Activated naive CD8-positive, alpha-beta T cell (primary cell): ENCODE results near the gene CD8A.
A peak's percentile ranks its signal among the peaks of the same experiment; 100 is the strongest.

Source experiments
- H3K27ac Mint-ChIP-seq: one replicate; pipeline ENCODE4 v1.8.0; 2021; ENCODE audit warnings: mixed read lengths
- H3K27me3 Mint-ChIP-seq: one replicate; pipeline ENCODE4 v1.8.0; 2021; ENCODE audit warnings: mixed read lengths
- H3K36me3 Mint-ChIP-seq: one replicate; pipeline ENCODE4 v1.8.0; 2021; ENCODE audit warnings: mixed read lengths
- H3K4me1 Mint-ChIP-seq: one replicate; pipeline ENCODE4 v1.8.0; 2021; ENCODE audit warnings: low read depth, mixed read lengths
- H3K4me3 Mint-ChIP-seq: one replicate; pipeline ENCODE4 v1.8.0; 2021; ENCODE audit warnings: mild to moderate bottlenecking, mixed read lengths
- H3K9me3 Mint-ChIP-seq: one replicate; pipeline ENCODE4 v1.8.0; 2021; ENCODE audit warnings: low read depth, mixed read lengths

The CD8A gene

DNA sequence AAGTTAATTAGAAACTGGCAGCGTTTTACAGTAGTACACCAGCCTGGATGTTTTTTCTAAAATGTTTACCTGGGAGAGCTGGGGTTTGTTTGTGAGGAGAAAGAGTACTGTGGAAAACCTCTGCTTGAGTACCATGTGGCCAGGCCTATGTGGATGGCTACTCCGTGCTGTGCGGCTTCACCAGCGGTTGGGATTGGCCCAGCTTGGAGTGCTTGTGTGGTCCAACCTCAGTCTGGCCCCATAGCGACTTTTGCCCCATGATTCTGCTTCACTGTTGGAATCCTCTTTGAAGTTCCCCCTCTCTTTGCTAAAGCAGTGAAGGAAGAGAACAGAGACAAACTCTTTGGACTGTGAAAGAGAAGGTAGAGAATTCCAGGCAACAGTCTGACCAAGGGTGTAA is 15.9 kb downstream of the CD8A start:
- peaks cover 14% of the 10 kb centered on the region for H3K36me3 Mint-ChIP-seq
- no peaks in the 10 kb centered on the region for H3K9me3 Mint-ChIP-seq
- peaks cover 25% of the 10 kb centered on the region for H3K4me1 Mint-ChIP-seq
- H3K27ac Mint-ChIP-seq, result peak overlapping the region; percentile 29
- no peak overlapping the region for H3K4me3 Mint-ChIP-seq
- H3K27me3 Mint-ChIP-seq, result no peaks in the 10 kb centered on the region

DNA sequence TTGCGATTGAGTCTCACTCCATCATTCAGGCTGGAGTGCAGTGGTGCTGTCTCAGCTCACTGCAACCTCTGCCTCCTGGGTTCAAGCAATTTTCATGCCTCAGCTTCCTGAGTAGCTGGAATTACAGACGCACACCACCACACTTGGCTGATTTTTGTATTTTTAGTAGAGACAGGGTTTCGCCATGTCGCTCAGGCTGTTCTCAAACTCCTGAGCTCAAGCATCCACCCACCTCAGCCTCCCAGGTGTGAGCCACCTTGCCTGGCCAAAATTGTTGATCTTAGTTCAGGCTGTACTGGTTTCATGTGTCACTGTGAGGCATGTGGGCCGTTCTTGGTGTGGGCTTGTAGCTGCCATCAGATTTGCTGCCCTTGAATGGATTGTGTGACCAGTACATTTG is 18.1 kb downstream of the CD8A start:
- Mint-ChIP-seq H3K27ac (no peak overlapping the region), H3K9me3 (no peaks in the 10 kb centered on the region), H3K4me1 (peaks cover 24% of the 10 kb centered on the region), H3K36me3 (peaks cover 17% of the 10 kb centered on the region), H3K27me3 (no peaks in the 10 kb centered on the region), H3K4me3 (no peak overlapping the region)

DNA sequence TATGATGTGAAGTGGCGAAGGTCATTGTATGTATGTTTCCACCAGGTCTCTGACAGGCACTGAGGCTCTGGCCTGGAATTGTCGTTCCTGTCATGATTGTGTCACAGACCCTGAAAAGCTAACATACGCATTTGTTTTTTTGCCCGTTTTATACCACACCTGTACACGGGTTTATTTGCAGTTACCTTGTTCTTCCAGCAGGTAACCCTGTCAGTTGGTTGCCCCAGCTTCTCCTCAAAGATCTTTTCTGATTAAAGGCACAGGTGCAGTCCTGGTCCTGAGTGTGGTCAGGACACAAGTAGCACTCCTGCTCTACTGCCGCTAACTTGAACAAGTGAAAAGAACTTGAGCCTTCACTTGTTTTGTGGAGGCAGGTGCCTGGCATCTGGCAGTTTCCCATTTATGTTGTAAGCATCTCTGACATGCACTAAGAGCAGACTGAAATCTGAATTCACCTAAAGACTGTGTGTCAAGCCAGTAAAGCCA is 19.9 kb downstream of the CD8A start:
- no peaks in the 10 kb centered on the region for H3K9me3 Mint-ChIP-seq
- peaks cover 24% of the 10 kb centered on the region for H3K4me1 Mint-ChIP-seq
- H3K36me3 Mint-ChIP-seq, result peaks cover 17% of the 10 kb centered on the region
- H3K27me3 Mint-ChIP-seq, result no peaks in the 10 kb centered on the region
- H3K27ac Mint-ChIP-seq, result peak overlapping the region; percentile 61
- no peak overlapping the region for H3K4me3 Mint-ChIP-seq

DNA sequence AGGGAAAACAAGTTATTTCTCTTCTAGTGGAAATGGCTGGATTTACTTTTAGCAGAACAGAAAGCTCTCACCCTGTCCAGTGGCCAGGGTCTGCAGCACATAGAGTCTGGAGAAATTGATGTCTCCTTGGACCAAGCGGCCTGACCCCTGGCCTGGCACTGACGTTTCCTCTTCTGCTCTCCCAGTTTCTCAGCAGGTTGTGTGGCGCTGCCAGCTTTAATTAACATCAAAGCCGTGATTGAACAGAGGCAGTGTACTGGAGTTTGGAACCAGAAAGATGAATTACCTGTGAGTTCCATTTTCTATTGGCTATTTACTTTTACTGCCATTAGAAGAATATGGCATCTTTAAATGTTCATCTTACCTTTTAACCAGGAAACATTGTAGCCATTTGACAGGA is 20.9 kb downstream of the CD8A start:
- Mint-ChIP-seq H3K27me3 (no peaks in the 10 kb centered on the region), H3K27ac (no peak overlapping the region), H3K36me3 (peaks cover 17% of the 10 kb centered on the region), H3K4me3 (no peak overlapping the region), H3K9me3 (no peaks in the 10 kb centered on the region), H3K4me1 (peaks cover 28% of the 10 kb centered on the region)

DNA sequence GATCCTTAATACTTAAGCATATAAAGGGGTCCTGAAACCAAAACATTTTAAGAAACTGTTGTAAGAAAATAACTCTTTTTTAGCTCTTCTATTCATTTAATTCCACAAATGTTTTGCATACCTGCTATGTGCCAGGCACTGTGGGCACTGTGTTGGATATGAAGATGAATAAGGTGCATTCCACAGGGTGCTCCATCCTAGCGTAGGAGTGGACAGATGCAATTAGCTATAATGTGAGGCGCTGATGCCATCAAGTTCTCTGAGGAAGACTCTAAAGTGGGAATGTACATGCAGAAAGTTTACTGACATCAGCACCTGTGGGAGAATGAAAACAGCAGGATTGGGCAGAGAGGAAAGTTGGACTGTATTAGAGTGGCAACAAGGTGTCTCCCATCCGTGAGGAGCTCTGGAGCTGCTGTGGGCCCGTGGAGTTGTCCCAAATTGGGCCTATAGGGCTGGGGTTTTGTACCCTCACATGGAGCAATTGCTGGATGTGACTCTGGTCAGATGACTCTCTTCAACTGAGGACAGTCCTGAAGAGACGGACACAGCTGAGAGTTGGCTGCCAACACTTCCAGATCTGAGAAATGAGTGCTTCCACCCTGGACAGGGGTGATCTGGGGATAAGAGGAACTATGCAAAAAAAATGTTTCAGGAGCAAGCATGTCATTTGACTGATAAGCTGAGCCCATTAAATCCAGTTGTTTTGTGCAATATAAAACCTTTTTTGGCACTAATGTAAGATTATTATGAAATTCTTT is 22.3 kb downstream of the CD8A start:
- Mint-ChIP-seq H3K9me3 (no peaks in the 10 kb centered on the region), H3K4me1 (peaks cover 31% of the 10 kb centered on the region), H3K4me3 (no peak overlapping the region), H3K27ac (peak overlapping the region; percentile 46), H3K36me3 (peaks cover 13% of the 10 kb centered on the region), H3K27me3 (no peaks in the 10 kb centered on the region)

DNA sequence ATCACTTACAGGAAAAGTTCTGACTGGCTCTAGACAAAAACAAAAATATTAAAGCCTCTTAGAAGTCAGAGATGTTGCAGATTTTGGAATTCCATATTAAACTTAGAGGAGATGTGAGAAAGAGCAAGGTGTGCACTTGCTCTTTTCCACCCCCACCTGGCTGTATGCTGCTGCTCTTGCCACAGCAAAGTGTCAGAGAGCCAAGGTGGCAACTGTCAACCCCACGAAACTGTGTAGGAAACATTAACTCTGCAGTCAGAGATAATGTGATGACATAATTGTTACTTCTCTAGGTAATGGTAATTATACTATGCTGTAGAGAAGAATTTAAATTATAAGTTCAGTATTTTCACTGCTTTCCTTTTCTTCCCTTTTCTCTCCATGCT is 25.4 kb downstream of the CD8A start:
- Mint-ChIP-seq H3K27me3 (no peaks in the 10 kb centered on the region), H3K4me1 (peaks cover 35% of the 10 kb centered on the region), H3K36me3 (peaks cover 5% of the 10 kb centered on the region), H3K9me3 (no peaks in the 10 kb centered on the region), H3K4me3 (no peak overlapping the region), H3K27ac (peak overlapping the region; percentile 64)

DNA sequence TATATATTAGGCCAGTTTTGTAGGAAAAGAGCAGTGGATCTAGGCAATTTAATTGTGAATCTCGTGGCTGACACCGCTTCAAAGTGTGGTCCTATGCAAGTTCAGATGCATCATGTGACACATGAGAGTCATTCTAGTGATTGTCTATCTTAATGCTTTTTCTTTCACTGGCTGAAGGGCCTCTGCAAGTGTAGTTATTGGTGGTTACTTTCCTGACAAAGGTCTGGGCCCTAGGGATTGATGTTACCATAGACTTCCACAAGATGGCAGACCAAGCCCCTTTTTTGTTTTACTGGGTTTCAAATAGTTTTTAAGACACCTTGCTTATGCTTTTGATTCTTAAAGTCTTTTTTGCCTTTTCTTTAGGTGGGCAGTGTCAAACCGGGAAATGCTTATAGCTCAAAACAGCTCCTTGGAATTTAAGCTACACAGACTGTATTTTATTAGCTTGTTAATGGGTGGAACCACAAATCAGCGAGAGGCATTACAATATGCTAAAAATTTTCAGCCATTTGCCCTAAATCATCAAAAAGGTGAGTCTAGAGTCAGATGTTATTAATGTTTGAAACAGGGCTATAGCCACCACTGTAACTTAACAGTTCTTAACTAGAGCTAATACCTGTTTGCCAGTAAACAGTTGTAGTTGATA is 25.9 kb downstream of the CD8A start:
- H3K9me3 Mint-ChIP-seq, result no peaks in the 10 kb centered on the region
- H3K36me3 Mint-ChIP-seq, result peaks cover 5% of the 10 kb centered on the region
- H3K27ac Mint-ChIP-seq, result peak overlapping the region; percentile 64
- H3K4me1 Mint-ChIP-seq, result peaks cover 33% of the 10 kb centered on the region
- no peaks in the 10 kb centered on the region for H3K27me3 Mint-ChIP-seq
- peak overlapping the region; percentile 53 for H3K4me3 Mint-ChIP-seq

DNA sequence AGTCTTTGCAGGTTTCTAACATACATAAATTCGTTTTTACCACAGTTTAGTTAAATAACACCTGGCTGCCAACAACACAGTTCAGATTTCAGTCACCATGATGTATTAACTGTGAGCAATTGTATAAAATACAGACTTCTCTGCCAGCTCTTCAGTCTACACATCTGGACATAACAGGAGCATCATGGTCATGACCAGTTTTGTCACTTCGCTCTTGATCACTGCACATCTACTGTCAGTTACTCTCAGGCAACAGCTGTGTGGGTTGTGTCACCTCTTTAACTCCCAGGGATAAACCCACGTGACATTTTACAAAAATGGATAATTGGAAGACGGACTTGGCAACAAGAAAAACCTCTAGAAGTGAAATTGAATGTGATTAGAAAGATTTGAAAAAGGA is 30.3 kb downstream of the CD8A start:
- H3K9me3 Mint-ChIP-seq, result no peaks in the 10 kb centered on the region
- H3K27ac Mint-ChIP-seq, result peak overlapping the region; percentile 89
- no peak overlapping the region for H3K4me3 Mint-ChIP-seq
- H3K27me3 Mint-ChIP-seq, result no peaks in the 10 kb centered on the region
- H3K4me1 Mint-ChIP-seq, result peaks cover 44% of the 10 kb centered on the region
- H3K36me3 Mint-ChIP-seq, result peaks cover 2% of the 10 kb centered on the region

DNA sequence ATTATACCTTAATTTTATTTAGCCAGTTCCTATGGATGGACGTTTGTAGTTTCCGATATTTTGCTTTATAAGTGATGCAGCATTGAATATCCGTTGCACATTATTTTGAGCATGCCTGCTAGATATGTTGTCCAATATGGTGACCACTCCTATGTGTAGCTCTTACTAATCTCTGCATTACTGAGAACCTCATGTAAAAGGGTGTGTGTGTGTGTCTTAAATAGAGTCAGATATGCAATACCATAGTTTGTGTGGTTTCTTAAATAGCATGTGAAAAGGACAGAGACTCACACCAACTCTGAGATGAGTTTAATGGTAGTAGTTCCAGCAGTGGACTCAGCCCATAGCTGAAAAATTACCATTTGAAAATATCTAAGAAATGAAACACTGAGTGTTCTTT is 32.3 kb downstream of the CD8A start:
- Mint-ChIP-seq H3K4me3 (no peak overlapping the region), H3K9me3 (no peaks in the 10 kb centered on the region), H3K27me3 (no peaks in the 10 kb centered on the region), H3K36me3 (peaks cover 2% of the 10 kb centered on the region), H3K27ac (peak overlapping the region; percentile 17), H3K4me1 (peaks cover 35% of the 10 kb centered on the region)

DNA sequence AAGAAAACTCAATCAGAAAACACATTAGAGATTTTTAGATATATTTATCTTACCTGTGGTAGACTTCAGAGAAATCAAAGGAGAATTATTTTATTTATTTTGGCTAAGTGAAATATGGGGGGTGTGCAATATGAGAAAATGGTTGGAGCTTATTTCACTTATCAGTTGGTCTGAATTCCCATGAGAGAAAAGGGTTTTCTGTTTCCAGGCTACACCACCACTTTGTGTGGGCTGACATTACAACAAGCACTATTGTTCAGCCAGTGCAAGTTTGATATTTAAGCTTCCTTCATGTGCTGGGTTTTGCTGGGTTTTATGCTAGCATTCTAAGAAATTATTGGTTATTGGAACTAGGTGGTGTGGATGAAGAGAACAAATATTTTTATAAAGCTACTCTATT is 37.1 kb downstream of the CD8A start:
- Mint-ChIP-seq H3K4me1 (peaks cover 33% of the 10 kb centered on the region), H3K27me3 (no peaks in the 10 kb centered on the region), H3K4me3 (no peak overlapping the region), H3K27ac (peak overlapping the region; percentile 46), H3K9me3 (peaks cover 9% of the 10 kb centered on the region), H3K36me3 (peaks cover 19% of the 10 kb centered on the region)

DNA sequence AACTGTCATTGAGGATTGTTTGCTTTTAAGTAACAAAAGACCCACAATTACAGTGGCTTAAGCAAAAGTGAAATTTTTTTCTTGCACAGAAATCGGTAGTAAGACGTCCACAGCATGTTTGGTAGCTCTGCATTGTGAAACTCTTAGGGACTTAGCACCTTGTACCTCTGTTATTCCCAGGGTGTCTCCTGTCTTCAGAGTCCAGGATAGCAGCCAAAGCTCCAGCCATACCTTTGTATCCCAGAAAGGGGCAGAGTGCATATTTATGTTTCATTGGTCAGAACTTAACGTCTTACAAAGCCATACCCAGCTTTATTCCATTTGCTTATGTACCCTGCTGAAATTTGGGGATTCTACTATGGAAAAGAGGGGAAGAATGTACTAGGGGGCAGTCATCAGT is 37.8 kb downstream of the CD8A start:
- Mint-ChIP-seq H3K4me3 (no peak overlapping the region), H3K36me3 (peaks cover 19% of the 10 kb centered on the region), H3K27ac (no peak overlapping the region), H3K9me3 (peaks cover 9% of the 10 kb centered on the region), H3K4me1 (peaks cover 33% of the 10 kb centered on the region), H3K27me3 (no peaks in the 10 kb centered on the region)

DNA sequence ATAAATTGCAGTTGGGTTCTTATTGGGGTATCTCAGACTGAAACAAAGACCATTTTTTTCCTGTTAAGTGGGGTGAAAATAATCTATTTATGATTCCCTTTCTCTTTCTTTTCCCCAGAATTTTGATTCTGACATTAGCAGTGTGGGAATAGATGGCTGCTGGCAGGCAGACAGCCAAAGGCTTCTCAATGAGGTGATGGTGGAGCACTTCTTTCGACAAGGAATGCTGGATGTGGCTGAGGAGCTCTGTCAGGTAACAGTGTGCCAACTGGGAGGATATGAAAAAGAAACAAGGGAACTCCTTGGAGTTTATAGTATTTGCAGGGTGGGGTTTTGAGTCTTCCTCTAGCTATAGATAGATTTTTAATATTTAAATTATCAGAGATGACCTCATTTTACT is 38.9 kb downstream of the CD8A start:
- peaks cover 19% of the 10 kb centered on the region for H3K36me3 Mint-ChIP-seq
- H3K4me3 Mint-ChIP-seq, result no peak overlapping the region
- no peak overlapping the region for H3K27ac Mint-ChIP-seq
- H3K4me1 Mint-ChIP-seq, result peaks cover 40% of the 10 kb centered on the region
- no peaks in the 10 kb centered on the region for H3K27me3 Mint-ChIP-seq
- H3K9me3 Mint-ChIP-seq, result peaks cover 9% of the 10 kb centered on the region

DNA sequence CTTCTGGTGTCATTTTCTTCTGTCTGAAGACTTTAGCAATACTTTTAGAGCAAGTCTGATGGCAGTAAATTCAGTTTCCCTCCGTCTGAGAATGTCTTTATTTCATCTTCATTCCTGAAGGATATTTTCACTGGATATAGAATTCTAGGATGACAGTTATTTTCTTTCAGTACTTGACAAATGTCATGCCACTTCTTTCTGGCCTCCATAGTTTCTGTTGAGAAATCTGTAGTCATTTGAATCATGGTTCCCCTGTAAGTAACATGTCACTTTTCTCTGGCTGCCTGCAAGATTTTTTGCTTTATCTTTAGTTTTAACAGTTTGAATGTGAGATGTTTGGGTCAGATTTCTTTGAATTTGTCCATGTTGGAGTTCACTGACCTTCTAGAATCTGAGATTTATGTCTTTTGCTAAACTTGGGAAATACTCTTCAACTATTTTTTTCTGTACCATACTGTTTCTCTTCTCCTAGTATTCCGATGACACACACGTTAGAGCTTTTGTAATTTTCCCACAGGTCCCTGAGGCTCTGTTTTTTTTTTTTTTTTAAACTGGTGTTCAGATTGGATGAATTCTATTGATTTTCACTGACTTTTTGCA is 40.4 kb downstream of the CD8A start:
- no peak overlapping the region for H3K4me3 Mint-ChIP-seq
- H3K27me3 Mint-ChIP-seq, result no peaks in the 10 kb centered on the region
- peaks cover 9% of the 10 kb centered on the region for H3K9me3 Mint-ChIP-seq
- H3K27ac Mint-ChIP-seq, result peak overlapping the region; percentile 11
- peaks cover 53% of the 10 kb centered on the region for H3K4me1 Mint-ChIP-seq
- peaks cover 19% of the 10 kb centered on the region for H3K36me3 Mint-ChIP-seq

DNA sequence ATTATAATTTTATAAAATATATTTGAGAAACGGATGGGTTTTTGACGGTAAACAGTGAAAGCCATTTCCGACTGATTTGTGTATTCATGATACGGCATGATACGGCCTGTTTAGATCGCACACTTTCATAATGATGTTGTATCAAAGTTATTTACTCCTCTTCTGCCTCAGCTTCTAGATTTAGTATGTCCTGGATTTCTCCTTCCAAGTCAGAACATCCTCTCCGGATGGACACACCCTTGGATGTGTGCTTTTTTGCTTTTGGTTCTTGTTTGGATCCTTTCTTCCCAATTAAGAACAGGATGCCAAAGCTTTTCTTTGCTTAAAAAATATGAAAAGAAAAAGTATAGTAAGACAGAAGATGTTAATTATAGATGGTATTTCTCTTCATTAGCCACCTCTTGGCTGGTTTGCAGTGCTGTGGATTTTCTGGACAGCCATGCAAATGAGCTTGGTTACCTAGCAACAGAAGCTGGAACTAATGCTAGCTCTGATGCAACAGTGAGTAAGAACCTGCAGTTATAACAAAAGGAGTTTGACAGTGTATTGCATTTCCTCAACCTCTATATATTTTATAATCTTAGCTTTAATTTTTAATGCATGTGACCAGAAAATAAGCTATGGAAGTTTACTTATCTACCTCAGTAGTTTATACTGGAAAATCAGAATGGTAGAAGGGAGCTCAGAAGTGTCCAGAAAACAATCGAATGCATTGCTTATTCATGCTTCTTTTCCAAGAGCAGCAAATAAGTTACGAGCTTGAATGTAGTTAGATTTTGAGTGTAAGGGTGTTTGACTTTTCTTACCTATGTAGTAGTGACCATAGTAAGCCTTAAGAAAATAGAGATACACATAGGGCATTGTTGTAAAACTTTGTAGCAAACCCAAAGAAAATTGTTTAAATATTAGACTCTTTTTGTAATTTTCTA is 42.7 kb downstream of the CD8A start:
- H3K27ac Mint-ChIP-seq, result peak overlapping the region; percentile 25

More for the DNA sequence above, 42.7 kb downstream of the CD8A start:
- H3K4me1 Mint-ChIP-seq, result peaks cover 68% of the 10 kb centered on the region
- H3K36me3 Mint-ChIP-seq, result peaks cover 19% of the 10 kb centered on the region
- no peaks in the 10 kb centered on the region for H3K27me3 Mint-ChIP-seq
- H3K4me3 Mint-ChIP-seq, result no peak overlapping the region
- peaks cover 9% of the 10 kb centered on the region for H3K9me3 Mint-ChIP-seq
